ENCODE measurements around the gene CLIC6.

Gene CLIC6

DNA sequence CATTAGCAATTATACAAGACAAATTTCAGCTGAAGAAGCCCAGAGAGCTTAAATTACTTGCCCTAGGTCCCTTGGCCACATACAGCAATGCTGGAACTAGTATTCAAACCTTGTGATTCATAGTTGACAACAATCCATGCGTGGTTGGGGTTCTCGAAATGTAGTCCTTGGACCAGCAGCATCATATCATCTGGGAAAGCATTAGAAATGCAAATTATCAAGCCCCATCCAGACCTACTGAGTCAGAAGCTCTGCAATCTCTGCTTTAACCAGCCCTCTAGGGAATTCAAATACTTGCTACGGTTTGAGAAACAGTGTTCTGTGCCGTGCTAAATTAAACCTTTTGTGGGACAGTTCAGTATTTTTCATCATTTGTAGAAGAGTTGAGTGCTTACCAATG lies 65.1 kb downstream of the CLIC6 start:
- TF ChIP-seq, protein P1, sequence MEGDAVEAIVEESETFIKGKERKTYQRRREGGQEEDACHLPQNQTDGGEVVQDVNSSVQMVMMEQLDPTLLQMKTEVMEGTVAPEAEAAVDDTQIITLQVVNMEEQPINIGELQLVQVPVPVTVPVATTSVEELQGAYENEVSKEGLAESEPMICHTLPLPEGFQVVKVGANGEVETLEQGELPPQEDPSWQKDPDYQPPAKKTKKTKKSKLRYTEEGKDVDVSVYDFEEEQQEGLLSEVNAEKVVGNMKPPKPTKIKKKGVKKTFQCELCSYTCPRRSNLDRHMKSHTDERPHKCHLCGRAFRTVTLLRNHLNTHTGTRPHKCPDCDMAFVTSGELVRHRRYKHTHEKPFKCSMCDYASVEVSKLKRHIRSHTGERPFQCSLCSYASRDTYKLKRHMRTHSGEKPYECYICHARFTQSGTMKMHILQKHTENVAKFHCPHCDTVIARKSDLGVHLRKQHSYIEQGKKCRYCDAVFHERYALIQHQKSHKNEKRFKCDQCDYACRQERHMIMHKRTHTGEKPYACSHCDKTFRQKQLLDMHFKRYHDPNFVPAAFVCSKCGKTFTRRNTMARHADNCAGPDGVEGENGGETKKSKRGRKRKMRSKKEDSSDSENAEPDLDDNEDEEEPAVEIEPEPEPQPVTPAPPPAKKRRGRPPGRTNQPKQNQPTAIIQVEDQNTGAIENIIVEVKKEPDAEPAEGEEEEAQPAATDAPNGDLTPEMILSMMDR (IDR thresholded peaks at IDR 0.05), result no peak
- no peaks in the 10 kb centered on the region for H3K36me3 ChIP-seq
- H3K27ac ChIP-seq, result no peak overlapping the region
- no peaks in the 10 kb centered on the region for H3K4me1 ChIP-seq (ENCODE audit: control insufficient read depth in 1 of 2, insufficient read depth in 1 of 2, low read depth in 1 of 2, low read length in 1 of 2)
- H3K27me3 ChIP-seq, result no peaks in the 10 kb centered on the region
- no peak overlapping the region for H3K4me3 ChIP-seq (ENCODE audit: low read depth in 1 of 2, low read length in 1 of 2)
- H3K9me3 ChIP-seq, result no peaks in the 10 kb centered on the region

DNA sequence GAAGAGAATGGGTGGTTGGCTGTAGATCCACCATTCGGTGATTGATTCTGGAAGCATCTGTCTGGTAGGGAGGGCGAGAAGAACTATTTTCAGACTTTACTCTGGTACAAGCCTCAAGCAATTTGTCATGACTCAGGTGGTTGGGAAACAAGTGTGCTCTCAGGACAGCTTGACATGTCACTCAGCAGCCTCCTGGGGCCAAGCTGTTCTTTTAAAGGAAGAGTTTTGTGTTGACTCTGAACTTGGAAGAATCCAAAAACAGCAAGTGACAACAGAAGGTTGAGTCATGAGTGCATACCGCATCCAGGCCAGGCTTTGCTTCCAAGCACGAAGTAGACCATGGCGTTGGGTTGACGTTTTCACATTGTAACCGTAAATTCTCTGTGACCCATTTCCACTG lies 65.9 kb downstream of the CLIC6 start:
- Histone ChIP-seq H3K27me3 (no peaks in the 10 kb centered on the region), H3K4me1 (ENCODE audit: control insufficient read depth in 1 of 2, insufficient read depth in 1 of 2, low read depth in 1 of 2, low read length in 1 of 2) (no peaks in the 10 kb centered on the region), H3K4me3 (ENCODE audit: low read depth in 1 of 2, low read length in 1 of 2) (no peak overlapping the region), H3K9me3 (no peaks in the 10 kb centered on the region), H3K36me3 (no peaks in the 10 kb centered on the region), H3K27ac (no peak overlapping the region)
- TF ChIP-seq, protein P1 (IDR thresholded peaks at IDR 0.05), result no peak

DNA sequence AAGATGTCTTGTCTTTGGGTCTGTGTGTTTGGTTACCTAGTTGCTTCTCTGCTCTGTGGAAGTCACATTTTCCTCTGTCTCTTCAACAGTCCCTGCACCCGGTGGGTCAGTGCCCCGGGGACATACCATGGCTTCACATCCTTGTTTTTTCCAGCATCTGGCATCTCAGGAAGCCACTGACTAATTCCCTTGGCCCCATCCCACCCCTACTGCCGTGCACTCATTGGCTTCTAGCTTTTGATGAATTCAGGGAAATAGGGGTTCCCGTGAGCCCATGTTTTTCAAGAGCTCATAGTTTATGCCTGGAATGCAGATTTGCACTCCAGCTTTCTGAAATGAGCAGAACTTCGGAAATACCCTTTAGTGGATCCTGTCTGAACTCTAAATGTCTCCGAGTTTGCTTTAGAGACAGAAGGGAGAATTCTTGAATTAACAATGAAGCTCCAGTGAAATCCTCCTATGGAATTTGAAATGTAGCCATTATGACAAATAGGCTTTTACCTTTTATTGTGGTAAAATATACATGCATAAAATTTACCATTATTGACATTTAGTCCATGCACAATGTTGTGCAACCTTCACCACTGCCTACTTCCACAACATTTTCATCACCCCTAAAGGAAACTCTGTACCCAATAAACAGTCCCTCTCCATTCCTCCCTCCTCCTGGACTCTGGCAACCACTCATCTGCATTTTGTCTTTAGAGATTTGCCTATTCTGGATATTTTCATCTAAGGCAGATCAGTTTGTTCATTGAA lies 67.5 kb downstream of the CLIC6 start:
- Histone ChIP-seq H3K4me3 (ENCODE audit: low read depth in 1 of 2, low read length in 1 of 2) (no peak overlapping the region), H3K36me3 (no peaks in the 10 kb centered on the region), H3K27ac (no peak overlapping the region), H3K9me3 (no peaks in the 10 kb centered on the region), H3K27me3 (peaks cover 4% of the 10 kb centered on the region), H3K4me1 (ENCODE audit: control insufficient read depth in 1 of 2, insufficient read depth in 1 of 2, low read depth in 1 of 2, low read length in 1 of 2) (no peaks in the 10 kb centered on the region)
- TF ChIP-seq, protein P1 (IDR thresholded peaks at IDR 0.05), result no peak

DNA sequence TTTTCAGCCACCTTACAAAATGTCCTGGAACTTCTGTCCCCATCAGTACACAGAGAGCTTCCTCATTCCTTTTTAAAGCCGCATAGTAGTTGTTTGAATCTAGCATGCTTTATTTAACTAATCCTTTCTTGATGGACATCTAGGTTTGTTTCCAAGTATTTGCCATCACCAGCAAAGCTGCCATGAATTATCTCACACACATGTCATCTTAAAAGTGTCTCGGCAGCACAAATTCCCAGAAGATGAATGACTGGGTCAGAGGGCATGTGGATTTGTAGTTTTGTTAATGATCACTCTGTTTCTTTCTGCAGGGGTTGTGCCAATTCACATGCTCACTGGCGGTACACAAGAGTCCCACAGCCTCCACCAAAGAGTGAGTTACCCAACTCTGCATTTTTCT lies 68.3 kb downstream of the CLIC6 start:
- no peaks in the 10 kb centered on the region for H3K36me3 ChIP-seq
- H3K9me3 ChIP-seq, result no peaks in the 10 kb centered on the region
- no peak overlapping the region for H3K4me3 ChIP-seq (ENCODE audit: low read depth in 1 of 2, low read length in 1 of 2)
- TF ChIP-seq, protein P1 (IDR thresholded peaks at IDR 0.05), result no peak
- H3K27me3 ChIP-seq, result peaks cover 12% of the 10 kb centered on the region
- no peak overlapping the region for H3K27ac ChIP-seq
- no peaks in the 10 kb centered on the region for H3K4me1 ChIP-seq (ENCODE audit: control insufficient read depth in 1 of 2, insufficient read depth in 1 of 2, low read depth in 1 of 2, low read length in 1 of 2)

DNA sequence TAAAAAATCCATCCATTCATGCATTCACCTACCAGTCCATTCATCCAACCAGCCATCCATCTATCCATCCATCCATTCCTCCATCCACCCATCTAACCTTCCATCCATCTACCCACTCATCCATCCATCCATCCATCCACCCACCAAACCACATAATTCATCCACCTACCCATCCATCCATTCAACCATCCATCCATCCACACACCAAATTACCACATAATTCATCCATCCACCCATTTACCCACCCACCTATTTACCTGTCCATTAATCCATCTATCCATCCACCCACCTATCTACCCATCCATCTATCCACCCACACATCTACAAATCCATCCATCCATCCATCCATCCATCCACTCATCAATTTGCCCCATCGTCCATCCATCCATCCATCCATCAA lies 71.4 kb downstream of the CLIC6 start:
- TF ChIP-seq, protein P1 (IDR thresholded peaks at IDR 0.05), result no peak
- no peak overlapping the region for H3K4me3 ChIP-seq (ENCODE audit: low read depth in 1 of 2, low read length in 1 of 2)

More for the DNA sequence above, 71.4 kb downstream of the CLIC6 start:
- no peaks in the 10 kb centered on the region for H3K36me3 ChIP-seq
- no peaks in the 10 kb centered on the region for H3K9me3 ChIP-seq
- H3K27me3 ChIP-seq, result peaks cover 18% of the 10 kb centered on the region
- H3K4me1 ChIP-seq (ENCODE audit: control insufficient read depth in 1 of 2, insufficient read depth in 1 of 2, low read depth in 1 of 2, low read length in 1 of 2), result no peaks in the 10 kb centered on the region
- H3K27ac ChIP-seq, result no peak overlapping the region
